Activated T-cell treated with anti-CD3 and anti-CD28 coated beads, Interleukin-2, amount 50 U/mL, for 24 hours (primary cell): ENCODE measurements around the gene NDUFA5.

Source experiments
- DNase-seq: peaks from one replicate; pipeline ENCODE4 v3.0.0-alpha.2; 2020
- H3K27ac Mint-ChIP-seq: 2 replicates; pipeline ENCODE4 v1.8.0; 2020; ENCODE audit warnings: mild to moderate bottlenecking, mixed read lengths
- H3K27me3 Mint-ChIP-seq: 2 replicates; pipeline ENCODE4 v1.8.0; 2020; ENCODE audit warnings: mixed read lengths
- H3K36me3 Mint-ChIP-seq: 2 replicates; pipeline ENCODE4 v1.8.0; 2020; ENCODE audit warnings: low read depth, mixed read lengths
- H3K4me1 Mint-ChIP-seq: 2 replicates; pipeline ENCODE4 v1.8.0; 2020; ENCODE audit warnings: low read depth, mixed read lengths
- H3K4me3 Mint-ChIP-seq: 2 replicates; pipeline ENCODE4 v1.8.0; 2020; ENCODE audit warnings: mild to moderate bottlenecking, moderate library complexity, mixed read lengths
- H3K9me3 Mint-ChIP-seq: 2 replicates; pipeline ENCODE4 v1.8.0; 2020; ENCODE audit warnings: mixed read lengths

Gene NDUFA5

DNA sequence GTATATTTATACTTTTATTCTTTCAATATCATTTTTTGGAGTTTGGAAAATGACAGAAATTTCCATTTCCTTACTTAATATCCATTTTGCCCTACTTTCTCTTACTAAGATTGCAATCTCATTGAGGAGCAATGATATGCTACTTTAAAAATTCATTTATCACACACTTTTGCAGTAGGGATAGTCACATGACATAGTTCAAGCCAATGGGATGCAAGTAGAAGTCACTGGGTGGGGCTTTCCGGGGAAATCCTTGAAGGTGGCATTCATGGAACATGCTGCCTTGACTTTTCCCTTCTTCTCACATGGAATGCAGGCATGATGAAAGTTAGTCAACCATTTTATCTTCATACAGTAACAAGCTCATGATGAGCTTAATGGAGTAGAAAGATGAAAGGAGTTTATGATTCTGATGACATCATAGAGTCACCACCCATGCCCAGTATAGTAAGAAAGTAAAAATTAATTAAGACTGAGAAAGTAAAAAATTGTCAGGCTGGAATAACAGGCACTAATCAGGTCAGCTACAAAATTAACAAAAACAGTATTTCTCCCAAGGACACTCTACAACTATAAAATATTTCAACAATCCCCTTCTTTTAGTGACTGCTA lies 56.6 kb downstream of the NDUFA5 start:
- no peak overlapping the region for H3K27ac Mint-ChIP-seq
- no peak for DNase-seq
- H3K27me3 Mint-ChIP-seq = peaks cover 50% of the 10 kb centered on the region
- no peaks in the 10 kb centered on the region for H3K4me1 Mint-ChIP-seq
- H3K9me3 Mint-ChIP-seq = peaks cover 11% of the 10 kb centered on the region
- no peak overlapping the region for H3K4me3 Mint-ChIP-seq
- H3K36me3 Mint-ChIP-seq = no peaks in the 10 kb centered on the region

DNA sequence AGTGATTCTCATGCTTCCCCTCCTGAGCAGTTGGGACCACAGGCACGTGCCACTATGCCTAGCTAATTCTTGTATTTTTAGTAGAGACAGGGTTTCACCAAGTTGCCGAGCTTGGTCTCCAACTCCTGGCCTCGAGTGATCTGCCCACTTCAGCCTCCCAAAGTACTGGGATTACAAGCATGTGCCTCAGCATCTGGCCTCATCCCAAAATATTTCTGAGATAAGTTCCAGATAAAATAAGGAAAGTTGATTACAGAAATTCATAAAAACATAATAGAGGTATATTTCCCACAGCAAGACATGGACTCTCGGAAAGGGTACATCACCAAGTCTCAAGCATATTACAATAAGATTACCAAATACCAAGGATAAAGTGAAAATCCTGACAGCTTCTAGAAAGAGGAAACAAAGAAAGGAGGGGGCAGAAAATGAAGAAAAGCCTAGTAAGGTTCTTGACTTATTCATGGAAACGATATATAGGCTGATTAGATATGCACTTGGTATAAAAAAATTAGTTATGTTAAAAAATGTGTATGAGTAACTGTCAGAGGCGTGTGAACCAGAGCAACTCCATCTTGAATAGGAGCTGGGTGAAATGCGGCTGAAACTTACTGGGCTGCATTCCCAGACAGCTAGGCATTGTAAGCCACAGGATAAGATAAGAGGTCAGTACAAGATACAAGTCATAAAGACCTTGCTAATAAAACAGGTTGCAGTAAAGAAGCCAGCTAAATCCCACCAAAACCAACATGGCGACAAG lies 58.2 kb downstream of the NDUFA5 start:
- no peak for DNase-seq
- H3K27me3 Mint-ChIP-seq = peaks cover 50% of the 10 kb centered on the region
- no peaks in the 10 kb centered on the region for H3K4me1 Mint-ChIP-seq
- no peak overlapping the region for H3K4me3 Mint-ChIP-seq
- peaks cover 2% of the 10 kb centered on the region for H3K9me3 Mint-ChIP-seq
- no peaks in the 10 kb centered on the region for H3K36me3 Mint-ChIP-seq
- no peak overlapping the region for H3K27ac Mint-ChIP-seq

DNA sequence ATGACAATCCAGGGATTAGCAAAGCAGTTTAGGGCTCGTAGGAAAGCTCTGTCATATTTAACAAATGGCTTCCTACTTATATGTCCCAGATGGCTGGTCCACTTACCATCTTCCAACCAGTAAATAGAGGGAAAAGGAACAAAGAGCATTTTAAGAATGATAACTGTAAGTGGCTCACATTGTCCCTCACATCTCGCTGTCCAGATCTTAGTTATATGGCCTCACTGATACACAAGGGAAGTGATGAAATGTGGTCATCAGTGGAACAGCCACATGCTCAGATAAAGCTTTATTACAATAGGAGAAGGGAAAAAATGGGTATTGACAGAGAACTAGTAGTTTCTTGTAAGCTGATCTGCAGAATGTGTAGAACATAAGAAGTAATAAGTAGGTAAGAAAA lies 59.0 kb downstream of the NDUFA5 start:
- Mint-ChIP-seq H3K9me3 (no peaks in the 10 kb centered on the region), H3K4me1 (peaks cover 2% of the 10 kb centered on the region), H3K27ac (no peak overlapping the region), H3K27me3 (peaks cover 50% of the 10 kb centered on the region), H3K36me3 (no peaks in the 10 kb centered on the region), H3K4me3 (no peak overlapping the region)
- no peak for DNase-seq

DNA sequence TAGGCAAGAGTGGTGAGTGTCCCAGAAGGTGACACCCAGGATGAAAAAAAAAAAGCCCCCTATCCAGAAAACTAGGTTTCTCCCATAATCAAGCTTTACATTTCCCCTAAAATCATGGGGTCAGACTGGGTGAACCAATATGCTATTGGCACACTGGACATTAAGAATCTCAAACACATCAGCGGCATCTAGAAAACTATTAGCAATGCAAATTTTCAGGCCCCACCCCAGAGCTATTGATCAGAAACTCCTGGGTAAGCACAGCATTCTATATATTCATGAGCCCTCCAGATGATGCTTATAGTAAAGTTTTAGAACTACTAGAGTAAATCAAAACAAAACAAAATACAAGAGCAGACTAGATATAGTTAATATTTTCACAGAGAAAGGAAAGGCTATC lies 59.6 kb downstream of the NDUFA5 start:
- Mint-ChIP-seq H3K9me3 (no peaks in the 10 kb centered on the region), H3K4me1 (peaks cover 2% of the 10 kb centered on the region), H3K27me3 (peaks cover 49% of the 10 kb centered on the region), H3K36me3 (no peaks in the 10 kb centered on the region), H3K27ac (no peak overlapping the region), H3K4me3 (no peak overlapping the region)
- DNase-seq = no peak

DNA sequence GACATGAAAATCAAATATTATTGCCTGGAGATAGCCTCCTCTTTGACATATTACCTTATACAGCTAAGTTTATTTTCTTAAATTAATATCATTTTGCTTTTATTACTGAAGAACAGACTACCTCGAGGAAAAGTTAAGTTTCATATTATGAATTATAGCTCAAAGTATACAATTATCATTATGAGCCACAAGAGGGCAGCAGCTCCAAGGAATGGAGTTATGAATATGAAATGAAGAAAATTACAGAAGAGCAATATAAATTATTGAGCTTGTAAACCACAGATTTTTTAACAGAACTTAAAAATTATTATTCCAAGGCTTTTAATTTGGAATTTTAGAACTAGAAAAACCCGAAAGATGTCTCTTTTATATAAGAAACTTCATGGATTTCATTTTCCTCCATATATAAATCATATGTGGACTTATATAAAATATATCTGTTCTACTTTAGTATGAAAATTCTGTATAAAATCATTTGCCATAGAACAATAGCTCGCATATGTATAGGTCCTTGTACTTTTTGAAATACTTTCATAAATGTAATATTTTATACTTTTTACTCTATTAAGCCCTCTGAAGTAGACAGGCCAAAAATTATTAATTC lies 63.3 kb downstream of the NDUFA5 start:
- Mint-ChIP-seq H3K27ac (no peak overlapping the region), H3K27me3 (peaks cover 24% of the 10 kb centered on the region), H3K4me3 (no peak overlapping the region), H3K4me1 (peaks cover 2% of the 10 kb centered on the region), H3K9me3 (no peaks in the 10 kb centered on the region), H3K36me3 (no peaks in the 10 kb centered on the region)
- DNase-seq = no peak

DNA sequence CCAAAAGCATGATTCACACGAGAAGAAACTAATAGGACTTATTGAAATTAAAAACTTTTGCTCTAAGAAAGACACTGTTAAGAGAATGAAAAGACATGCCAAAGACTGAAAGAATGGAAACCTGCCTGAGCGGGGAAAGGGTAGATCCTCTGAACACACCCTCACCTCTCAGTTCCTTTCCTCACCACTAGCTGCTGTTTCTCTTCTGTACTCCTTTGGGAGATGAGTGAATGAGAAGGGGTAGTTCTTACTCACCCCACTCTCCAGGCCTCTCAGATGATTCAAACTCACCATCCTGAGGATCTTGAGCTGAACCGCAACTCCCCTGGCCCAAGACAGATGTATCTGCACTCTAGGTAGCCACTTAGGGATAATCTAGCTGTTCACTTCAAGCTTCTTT lies 65.1 kb downstream of the NDUFA5 start:
- peaks cover 2% of the 10 kb centered on the region for H3K4me1 Mint-ChIP-seq
- H3K4me3 Mint-ChIP-seq = no peak overlapping the region
- H3K27ac Mint-ChIP-seq = no peak overlapping the region
- no peaks in the 10 kb centered on the region for H3K9me3 Mint-ChIP-seq
- peaks cover 11% of the 10 kb centered on the region for H3K27me3 Mint-ChIP-seq
- H3K36me3 Mint-ChIP-seq = no peaks in the 10 kb centered on the region
- DNase-seq = no peak
